Stimulated activated CD4-positive, alpha-beta T cell treated with anti-CD3 and anti-CD28 coated beads, Interleukin-12 subunit alpha, Interleukin-12 subunit beta, amount 100 ng/mL, for 4 hours (primary cell): Measurements from ENCODE around the gene PDZD2.
"Not testable (repeated sequence)": the region's sequence is repeated elsewhere in the genome, so short reads cannot be mapped to it uniquely, and the experiment has no call there.

Source experiments
- DNase-seq: peaks from one replicate; pipeline ENCODE4 v3.0.0-alpha.2; 2020

PDZD2 gene

DNA sequence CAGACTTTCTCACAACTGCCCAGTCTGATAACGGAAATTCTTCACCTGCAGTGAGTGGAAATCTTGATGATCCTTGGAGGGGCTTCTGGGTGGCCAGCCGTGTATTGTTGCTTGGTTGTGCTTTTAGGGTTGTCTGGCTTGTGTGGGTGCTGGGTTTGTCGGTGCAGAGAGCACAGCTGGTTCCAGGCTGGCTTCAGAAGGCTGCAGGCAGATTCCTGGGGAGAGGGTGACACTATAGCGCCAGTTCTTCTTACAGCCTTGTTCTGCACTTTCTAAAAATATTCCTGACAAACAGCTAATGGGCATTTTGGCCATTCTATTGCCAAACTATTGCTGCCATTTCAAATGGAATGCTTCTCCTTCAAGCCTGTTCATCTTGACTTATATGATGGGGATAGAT is 99.3 kb downstream of the PDZD2 start:
- no peak for DNase-seq

DNA sequence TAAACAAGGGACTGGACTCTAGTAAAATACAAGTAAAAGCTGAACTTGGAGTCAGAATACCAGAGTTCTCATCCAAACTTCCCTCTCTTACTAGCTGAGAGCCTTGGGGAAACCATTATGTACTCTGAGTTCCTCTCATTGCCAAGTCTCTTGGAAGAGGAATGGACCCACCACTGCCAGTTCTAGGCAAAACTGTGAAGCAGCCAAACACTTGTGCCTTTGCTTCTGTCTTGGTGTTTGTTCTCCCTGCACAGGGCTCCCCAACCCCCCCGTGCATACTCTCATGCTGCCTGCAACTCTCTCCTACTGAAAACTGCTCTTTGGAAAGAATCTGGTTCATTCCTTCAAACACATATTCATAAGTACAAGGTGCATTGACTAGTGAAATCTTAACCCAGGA is 102.6 kb downstream of the PDZD2 start:
- DNase-seq: no peak

DNA sequence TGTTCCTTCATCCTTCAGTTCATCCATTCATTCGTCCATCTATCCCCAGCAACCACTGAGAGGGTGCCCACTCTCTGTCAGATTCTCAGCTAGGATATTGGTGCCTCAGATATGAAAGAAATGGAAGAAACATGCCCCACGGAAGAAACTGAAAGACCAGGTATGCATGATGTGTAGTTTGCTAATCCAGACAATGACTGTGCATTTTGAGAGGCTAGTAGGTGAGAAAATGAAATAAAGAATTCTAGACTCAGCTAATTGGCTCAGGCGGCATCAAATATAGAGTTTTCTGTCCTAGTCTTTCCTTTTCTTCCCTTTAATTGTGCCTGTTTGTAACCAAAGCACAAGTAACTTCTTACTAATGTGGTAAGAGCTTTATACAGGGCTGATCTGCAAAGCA is 104.7 kb downstream of the PDZD2 start:
- DNase-seq: no peak

DNA sequence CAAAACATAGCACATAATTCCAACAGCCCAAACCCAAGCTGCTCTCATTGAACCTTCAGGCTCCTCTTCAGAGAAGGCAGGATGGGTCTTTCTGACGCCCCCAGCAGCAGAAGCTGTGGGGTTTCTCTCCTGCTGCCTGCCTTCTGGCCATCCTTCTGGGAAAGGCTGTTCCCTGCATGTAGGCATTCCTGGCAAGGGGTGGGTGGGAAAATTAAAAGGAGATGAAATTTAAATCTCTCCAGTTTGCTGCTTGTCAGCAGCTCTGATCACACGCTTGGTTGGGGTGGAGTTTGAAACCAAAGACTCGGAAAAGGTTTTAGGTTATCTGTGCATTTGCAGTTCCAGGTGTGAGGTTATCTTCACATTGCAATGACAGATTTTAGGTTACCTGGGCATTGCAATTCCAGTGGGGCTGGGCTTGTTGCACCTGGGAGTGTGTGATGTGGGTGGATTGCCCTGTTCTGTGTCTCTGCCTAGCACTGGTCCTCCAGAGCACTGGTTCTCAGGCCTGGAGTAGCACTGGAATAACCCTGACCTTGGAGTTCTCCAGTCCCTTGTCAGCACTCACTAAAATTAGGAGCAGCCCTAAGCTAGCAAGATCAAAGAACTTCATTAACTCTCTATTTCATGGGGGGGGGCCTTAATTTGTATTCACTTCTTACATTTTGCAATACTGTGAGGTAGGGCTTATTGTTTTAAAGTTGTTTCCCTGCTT is 109.7 kb downstream of the PDZD2 start:
- no peak for DNase-seq

DNA sequence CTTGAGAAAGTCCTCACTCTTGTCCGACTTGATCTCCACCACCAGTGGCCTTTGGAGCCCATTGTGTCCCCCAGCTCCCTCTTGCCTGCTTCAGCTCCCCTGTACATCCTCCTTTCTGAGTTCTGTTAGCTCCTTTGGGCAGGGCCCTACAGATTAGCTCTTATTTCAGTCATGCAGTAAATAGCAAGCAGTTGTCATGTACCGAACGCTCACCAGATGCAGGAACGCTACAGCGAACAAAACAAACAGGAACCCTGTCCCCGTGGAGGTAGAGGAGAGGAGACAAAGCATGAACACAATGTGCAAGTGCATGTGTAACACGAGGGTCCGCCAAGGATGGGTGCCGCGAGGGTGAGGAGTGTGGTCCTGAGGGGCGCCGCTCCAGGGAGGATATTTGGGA is 111.3 kb downstream of the PDZD2 start:
- DNase-seq: no peak

DNA sequence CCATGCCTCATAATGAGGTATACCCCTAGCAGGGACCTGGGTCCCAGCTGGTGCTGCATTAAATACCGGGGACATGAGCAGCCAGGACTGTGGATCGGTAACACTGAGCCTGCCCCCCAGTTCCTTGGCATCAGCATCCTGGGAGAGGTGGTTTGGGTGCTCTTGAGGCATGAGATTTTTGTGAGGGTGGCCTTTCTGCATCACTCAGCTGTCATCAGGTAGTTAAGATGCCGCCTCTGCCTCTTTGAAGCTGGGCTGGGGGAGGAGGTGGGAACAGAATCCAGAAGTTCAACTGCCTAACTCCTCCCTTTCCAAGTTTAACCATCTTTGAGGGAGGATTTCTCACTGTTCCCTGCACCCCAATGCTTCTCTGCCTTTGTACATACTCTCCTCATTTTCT is 112.7 kb downstream of the PDZD2 start:
- DNase-seq: no peak

DNA sequence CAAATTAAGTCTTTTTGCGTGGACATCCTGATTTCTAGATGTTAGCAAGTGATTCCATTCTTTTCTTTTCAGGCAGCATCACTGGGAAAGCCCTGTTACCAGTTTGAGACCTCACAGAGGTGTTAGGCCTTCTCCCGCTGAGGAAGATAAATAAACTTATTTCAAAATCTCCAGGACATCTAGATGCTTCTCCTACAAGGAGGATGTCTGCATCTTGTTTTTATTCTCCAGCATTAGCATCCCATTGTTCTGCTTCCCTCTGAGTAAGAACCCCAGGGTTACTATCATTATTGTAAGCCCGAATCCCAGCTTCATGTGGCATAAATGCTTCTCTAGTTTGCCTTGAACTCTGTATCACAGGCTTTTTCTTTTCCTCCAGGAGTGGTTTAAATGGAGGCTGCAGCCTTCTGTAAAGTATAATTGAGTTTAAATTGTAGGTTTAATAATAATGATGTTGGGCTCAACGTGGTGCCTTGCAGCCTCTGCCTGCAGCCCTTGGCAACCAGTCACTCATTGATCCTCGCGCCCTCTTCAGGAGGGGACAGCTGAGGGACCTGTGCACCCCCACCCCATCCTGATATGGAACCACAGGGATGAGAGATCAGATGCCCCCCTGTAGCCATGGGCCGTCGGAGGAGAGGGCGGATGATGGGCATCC is 114.9 kb downstream of the PDZD2 start:
- no peak for DNase-seq

DNA sequence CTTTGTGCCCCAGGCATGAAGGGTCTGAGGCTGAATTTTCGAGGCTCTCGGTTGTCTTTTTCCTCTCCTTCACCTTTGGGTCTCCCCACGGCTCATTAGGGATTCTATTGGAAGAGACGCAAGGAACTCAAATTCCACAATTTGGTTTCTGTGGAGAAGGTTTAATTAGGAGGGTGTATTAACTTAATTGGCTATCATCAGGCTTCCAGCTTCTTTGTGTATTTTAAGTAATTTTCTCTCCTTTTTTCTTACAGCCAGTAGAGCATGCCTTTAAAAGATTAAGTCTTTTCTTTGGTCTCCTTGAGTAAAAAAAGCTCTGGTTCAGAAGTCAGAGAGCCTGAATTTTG is 115.4 kb downstream of the PDZD2 start:
- DNase-seq: no peak

DNA sequence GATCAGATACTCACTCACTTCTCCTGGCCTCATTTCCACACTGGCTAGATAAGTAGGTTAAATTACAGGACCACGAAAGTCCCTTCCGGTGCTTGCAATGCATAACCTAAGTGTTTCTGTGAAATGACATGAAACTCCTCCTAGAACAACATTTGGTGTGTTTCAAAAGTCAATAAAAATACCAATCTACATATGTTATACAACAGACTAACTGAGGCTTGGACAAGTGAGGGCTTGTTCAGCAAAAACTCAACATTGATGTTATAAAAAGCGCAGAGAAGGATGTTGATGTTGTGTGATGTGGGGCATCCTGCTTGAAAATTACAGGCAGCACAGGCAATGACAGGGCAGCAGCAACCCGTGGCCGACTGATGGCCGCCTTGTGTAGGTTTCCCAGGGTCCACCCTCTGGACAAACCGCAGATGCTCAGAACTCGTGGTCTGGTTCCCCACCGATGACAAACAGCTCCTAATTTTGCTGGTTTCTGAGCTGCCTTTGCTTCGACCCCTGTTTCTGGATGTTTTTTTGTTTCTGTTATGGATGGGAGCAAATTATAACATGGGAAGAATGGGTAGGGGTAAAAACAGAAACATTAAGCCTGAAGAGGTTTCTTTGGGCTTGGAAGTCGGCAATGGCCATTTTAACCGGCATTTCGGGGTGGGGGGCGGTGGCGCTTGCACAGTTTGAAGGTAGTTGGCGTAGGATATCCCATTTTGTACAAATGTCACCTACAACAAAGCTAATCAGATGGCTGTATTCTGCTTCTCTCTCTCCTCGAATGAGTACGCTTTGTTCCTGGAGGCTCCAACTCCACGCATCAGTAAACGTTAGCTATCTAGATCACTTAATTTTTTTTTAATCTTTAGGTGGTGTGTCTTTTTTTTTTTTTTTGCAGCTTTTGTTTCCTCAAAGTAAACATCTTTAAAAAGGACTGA is 116.1 kb downstream of the PDZD2 start:
- DNase-seq: no peak

DNA sequence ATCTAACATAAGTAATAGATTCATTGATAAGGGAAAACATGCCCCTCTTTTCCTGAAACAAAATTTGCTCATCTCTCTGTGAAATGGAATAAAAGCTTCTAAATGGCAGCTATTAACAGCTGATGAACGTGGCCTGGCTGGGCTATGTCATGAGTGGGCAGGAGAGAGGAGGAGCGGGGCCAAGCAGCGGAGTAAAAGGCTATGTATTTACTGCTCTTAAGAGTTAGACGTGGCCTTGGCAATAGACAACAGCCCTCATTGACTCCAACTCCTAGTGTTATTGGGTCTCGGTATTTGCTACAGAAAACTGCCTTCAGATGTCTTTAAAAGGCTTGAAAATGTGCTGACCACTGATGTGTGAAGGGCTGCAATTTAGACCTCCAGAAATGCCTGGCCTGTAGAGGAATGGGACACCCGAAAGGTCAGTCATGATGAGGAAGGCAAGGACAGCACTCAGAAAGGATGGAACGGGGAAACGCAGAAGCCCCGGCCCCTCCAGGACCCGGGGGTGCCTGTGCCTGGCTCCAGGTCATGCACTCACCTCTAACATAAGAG is 116.8 kb downstream of the PDZD2 start:
- no peak for DNase-seq

DNA sequence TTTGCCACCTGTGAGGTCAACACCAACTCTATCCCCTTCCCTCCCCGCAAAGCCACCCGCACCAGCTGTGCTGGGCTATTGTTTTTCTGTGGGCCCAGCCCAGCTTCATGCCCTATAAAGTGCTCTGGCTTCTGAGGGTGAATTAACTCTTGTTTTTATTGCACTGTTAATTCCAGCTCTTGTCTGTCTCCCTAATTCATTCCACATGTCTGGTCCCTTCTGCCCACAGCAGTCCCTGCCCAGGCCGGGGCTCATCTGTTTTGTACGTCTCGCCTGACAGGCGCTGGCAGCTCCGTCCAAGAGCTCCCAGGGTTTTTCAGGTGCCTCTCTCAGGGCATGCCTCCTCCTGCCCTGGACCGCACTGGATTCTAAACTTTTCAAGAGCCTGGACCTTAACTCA is 118.9 kb downstream of the PDZD2 start:
- DNase-seq: no peak

DNA sequence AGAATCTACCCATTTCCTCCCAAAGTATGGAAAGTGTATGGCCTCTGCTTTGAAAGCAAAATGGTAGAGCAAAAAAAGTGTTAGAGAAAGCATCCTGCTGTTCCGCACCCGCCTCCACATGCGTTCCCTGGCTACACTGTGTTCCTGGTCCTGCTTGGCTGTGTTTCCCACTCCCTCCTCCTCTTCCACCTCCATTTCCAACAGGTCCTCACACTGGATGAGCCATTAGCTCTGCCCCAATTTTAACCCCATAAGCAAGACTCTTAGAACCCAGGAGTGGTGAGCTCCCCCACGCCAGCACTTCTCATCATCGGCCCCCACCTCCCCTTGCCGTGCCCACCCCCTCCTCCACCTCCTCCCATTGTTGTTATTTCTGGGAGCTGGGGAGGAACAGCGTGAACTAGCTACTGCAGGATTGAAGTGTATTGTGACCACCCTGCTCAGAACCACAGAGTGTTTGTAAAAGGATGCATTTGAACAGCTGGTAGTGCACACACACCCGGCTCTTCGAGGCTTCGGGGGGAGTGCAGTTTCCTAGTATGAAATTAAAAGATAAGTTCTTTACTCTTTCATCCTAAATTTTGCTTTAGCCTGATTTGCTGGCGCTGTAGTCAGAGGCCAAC is 120.0 kb downstream of the PDZD2 start:
- DNase-seq: no peak

DNA sequence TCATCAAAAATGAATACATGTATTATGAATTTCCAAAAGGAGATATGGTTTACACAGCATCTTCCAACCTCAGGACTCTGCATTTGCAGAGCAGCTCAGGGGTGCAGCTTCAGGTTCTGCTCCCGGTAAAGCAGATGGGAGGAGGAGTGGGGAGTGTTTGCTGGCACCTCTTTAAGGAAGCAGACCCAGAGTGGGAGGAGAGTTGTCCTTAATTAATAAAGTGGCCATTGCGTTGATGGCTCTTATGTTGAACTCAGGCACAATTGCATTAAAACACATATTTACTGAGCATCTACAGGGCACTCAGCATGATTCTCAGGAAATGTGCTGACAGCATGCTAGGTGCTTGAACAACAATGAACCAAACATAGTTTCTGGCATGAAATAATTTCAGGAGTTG is 121.0 kb downstream of the PDZD2 start:
- DNase-seq: no peak

DNA sequence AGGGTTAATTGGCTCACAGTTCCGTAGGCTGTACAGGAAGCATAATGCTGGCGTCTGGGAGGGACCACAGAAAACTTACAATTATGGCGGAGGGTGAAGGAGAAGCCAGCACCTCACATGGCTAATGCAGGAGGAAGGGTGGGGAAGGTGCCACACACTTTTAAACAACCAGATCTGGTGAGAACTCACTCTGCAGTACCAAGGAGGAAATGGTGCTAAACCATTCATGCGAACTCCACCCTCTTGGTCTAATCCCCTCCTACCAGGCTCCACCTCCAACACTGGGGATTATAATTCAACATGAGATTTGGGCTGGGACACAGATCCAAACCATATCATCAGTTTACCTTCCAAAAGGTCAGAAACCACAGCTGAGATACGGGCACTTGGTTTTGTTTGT is 122.9 kb downstream of the PDZD2 start:
- DNase-seq: no peak

DNA sequence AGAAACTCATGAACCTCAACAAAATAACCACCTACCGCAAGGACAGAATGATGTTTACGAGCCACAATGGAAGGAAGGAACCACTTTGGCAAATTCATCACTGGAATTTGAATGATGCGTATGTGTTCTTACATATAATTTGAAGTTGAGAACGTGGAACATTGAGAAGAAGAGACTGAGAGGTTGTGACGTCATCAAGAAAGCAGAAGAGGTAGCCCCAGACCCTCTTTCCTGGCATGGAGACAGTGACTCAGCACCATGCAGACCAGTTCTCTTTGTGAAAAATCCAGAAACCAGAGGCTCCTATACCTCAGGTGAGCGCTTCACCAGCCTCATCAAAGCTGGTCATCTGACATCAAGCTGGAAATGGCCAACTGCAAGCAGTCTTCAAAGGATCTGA is 124.5 kb downstream of the PDZD2 start:
- no peak for DNase-seq

DNA sequence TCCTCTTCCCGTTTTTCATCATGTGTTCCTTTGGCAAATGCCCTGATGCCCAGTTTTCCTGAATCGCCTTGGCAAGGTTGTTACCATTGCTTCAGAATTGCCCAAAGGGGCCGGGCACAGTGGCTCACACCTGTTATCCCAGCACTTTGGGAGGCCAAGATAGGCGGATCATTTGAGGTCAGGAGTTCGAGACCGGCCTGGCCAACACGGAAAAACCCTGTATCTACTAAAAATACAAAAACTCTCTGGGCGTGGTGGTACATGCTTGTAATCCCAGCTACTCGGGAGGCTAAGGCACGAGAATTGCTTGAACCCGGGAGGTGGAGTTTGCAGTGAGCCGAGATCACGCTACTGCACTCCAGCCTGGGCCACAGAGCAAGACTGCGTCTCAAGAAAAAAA is 125.8 kb downstream of the PDZD2 start:
- not testable (repeated sequence) for DNase-seq

DNA sequence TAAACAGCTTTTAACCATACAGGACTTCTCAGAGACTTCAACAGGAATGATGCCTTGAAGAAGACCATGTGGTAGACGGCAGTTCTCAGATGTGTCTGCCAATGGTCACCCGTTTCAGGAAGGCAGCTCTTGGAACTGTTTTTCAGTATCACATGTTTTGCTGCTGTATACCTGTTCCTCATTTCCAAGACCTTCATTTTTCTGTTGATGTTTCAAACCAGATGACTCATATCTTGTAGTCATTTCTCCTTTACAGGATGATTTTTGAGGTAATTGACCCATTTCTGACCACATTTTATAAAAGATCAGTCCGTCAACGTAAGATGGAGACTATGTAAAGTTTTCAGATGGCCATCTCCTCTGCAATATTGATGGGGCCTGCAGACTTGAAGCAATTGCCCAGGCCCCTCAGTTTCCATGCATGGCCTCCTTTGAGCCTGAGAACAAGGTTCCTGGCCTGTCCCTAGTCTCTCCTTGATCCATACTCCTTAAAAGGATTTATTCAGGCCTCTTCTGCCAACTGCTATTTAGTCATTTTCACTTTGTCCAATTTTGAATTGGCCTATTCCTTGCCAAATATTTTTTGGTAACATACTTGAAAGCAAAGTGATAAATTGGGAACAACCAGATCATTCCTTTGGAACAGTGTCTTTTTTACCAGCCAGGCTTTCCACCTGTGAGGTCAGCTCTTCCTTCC is 128.6 kb downstream of the PDZD2 start:
- no peak for DNase-seq

DNA sequence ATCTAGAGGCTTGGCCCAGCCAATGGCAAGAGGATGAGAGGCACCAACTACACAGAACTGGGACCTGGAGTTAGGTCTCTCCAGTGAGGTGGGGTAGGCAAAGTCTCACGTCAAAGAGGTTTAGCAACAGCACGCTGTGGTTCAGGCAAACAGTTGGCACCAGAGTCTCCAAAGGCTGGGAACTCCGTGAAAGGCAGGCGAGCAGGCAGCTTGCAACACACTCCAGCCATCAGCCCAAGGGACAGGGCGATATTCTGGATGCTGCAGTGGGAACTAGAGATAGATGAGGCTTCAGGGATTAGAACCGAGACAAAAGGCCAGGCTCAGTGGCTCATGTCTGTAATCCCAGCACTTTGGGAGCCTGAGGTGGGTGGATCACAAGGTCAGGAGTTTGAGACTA is 129.1 kb downstream of the PDZD2 start:
- DNase-seq: no peak

DNA sequence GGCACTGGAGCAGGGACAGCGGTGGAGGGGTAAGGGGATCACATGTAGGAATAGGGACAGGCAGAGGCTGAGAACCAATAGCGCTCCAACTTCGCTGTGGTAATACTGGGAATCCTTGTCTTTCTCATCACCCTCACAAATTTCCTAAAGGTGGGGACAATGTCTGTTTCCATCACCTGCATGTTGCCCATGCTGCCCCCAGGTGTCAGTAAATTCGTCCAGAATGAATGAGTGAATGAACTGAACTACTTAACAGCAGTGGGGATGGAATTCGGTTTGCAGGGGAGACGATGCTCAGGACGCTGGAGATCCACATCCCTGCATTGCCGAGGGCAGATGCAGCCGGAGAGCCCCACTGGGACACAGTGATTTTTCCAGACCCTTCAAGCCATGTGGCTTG is 129.9 kb downstream of the PDZD2 start:
- DNase-seq: no peak

DNA sequence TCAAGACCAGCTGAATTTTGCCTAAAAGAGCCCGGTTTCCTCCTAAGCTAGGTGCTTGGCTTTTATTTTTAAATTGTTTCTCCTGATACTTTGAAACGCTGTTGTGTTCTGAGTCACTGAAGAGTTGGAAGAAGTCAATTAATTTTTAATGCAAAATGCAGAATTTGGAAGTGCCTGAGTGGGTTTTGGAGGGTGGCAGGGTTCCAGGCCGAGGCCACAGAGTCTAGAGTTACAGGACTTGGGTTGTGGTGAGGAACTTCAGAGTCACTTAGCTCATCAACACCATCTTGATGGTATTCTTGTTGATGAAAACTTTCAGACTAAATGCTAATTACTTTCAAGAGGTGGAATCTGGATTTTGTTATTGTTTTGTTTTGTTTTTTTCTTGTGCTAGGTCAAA is 130.6 kb downstream of the PDZD2 start:
- no peak for DNase-seq

DNA sequence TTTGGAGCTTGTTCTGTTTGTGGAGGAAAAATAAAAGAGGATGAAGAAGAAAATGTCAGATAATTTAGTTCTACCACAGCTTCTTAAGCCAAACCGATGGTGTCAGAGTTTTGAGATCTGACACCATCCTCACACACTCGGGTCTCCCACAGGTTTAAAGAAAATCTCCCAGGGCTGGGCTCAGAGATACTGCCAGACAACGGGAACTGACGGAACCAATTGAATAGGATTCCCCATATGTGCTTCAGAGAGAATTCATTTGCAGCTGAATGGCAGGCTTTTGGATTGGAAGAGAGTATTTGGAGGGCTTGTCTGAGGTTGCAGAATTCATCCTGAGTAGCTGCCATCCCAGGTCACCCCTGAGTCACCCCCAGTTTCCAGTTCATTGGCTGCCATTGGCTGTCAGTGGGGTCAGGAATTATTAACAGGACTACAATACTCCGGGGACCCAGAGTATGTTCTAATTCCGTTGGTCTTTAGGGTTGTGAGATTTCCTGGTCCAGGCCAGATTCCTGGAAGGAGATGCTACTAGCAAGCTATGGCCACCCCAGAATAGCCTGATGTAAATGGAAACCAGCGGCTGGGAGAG is 131.3 kb downstream of the PDZD2 start:
- no peak for DNase-seq

DNA sequence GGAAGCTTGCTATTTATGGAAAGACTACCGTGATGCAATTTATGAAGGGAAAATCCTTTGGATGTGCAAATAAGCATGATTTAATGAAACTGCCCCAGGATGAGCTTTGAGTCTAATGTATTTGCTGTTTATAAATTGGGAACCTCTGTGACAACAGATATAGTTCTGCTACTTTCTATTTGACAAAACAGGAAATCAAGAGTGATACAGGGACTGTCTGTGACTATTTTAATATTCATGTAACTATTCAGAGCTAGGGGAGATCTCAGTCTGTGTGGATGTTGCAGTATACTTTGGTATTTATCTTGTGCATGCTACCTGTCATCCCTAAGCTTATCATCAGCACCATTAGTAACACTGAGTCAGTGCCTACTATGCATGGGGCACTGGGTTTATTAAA is 132.1 kb downstream of the PDZD2 start:
- DNase-seq: no peak
